K562 (cell line): ENCODE measurements around the gene GDAP2. TPM values are rescaled to one million over a fixed set of nuclear protein-coding genes. Genes with fewer than 3 reads are reported as not detected.

ENCODE experiments used
- ATAC-seq: fragments of 200-7000 bp; cut with Tn5 transposase; 3 replicates; pipeline ENCODE4 v1.9.1; 2020; ENCODE audit warnings: moderate library complexity
- BruUV-seq: library from RNA; stranded (reverse); fragments of 400-500 nt; replicated peaks from 2 replicates; lab custom pipeline; 2021; lab: Mats Ljungman, UMichigan
- CTCF ChIA-PET: fragments of 300-600 bp; formaldehyde crosslinking; extraction: SDS; loops from one replicate; lab custom pipeline; 2021; ENCODE audit warnings: low intra/inter-chr PET ratio; lab: Yijun Ruan, JAX
- POLR2A ChIA-PET: fragments of 300-600, 350-650 bp; sonication (Branson Sonifier 250); formaldehyde crosslinking; extraction: SDS; loops from one replicate; lab custom pipeline; 2021; ENCODE audit warnings: antibody characterized with exemption, inconsistent platforms; lab: Yijun Ruan, JAX
- DNase-seq, 4 experiments: peaks; one replicate each; pipeline versions ENCODE4 v3.0.0 to v3.0.0-alpha.2; 2011 to 2018; ENCODE audit warnings: low spot score in 3 of 4, mixed read lengths in 3 of 4; ENCODE audit errors: extremely low read depth in 1 of 4
- FAIRE-seq: peaks from 2 replicates; lab custom pipeline; 2011; peaks lifted over from hg19 to GRCh38; lab: Jason Lieb, UNC
- H2AFZ ChIP-seq: 2 replicates; pipeline ENCODE4 v1.6.0; 2011; ENCODE audit warnings: low read depth, low read length, control low read depth, inconsistent platforms
- H3K27ac ChIP-seq: fragments of 200-600 bp; 3 replicates; pipeline ENCODE4 v1.8.0; 2011; ENCODE audit warnings: low read depth, mild to moderate bottlenecking, control low read depth, inconsistent platforms, low read length, moderate library complexity, mixed read lengths; ENCODE audit errors: extremely low read depth
- H3K27me3 ChIP-seq, 2 experiments: fragments of 300-600 bp in 1 of 2; 2 replicates in 1 of 2; 3 replicates in 1 of 2; pipeline versions ENCODE4 v1.6.0 to v1.8.0; 2011; ENCODE audit warnings: inconsistent platforms in 2 of 2, low read length in 2 of 2, mild to moderate bottlenecking in 1 of 2, mixed read lengths in 1 of 2, moderate library complexity in 1 of 2; ENCODE audit not compliant: control insufficient read depth in 2 of 2, insufficient read depth in 2 of 2
- H3K36me3 ChIP-seq: fragments of 300-600 bp; 3 replicates; pipeline ENCODE4 v1.8.0; 2011; ENCODE audit warnings: mild to moderate bottlenecking, low read length, inconsistent platforms; ENCODE audit not compliant: control insufficient read depth, insufficient read depth
- H3K4me1 ChIP-seq, 2 experiments: fragments of 200-600 bp in 1 of 2; replicated peaks in 1 of 2; 2 replicates in 1 of 2; 3 replicates in 1 of 2; pipeline versions ENCODE4 v1.5.1 to v1.8.0; 2011; ENCODE audit warnings: inconsistent platforms in 2 of 2, low read length in 2 of 2, mild to moderate bottlenecking in 1 of 2, mixed read lengths in 1 of 2, moderate library complexity in 1 of 2; ENCODE audit not compliant: control insufficient read depth in 2 of 2, insufficient read depth in 2 of 2
- H3K4me2 ChIP-seq: 2 replicates; pipeline ENCODE4 v1.6.1; 2011; ENCODE audit warnings: low read length, control low read depth, inconsistent platforms, mixed read lengths; ENCODE audit not compliant: insufficient read depth
- H3K4me3 ChIP-seq: fragments of 200-600 bp; sonication (generic), shearing (Covaris generic); 2 replicates; pipeline ENCODE4 v1.5.1; 2016; ENCODE audit warnings: control low read depth, inconsistent platforms
- H3K79me2 ChIP-seq: fragments of 200-600 bp; 3 replicates; pipeline ENCODE4 v1.8.0; 2011; ENCODE audit warnings: low read length, inconsistent platforms; ENCODE audit not compliant: control insufficient read depth, insufficient read depth
- H3K9ac ChIP-seq, 2 experiments: 2 replicates each; pipeline versions ENCODE4 v1.6.0 to v1.6.1; 2011; ENCODE audit warnings: low read depth in 2 of 2, low read length in 2 of 2, control low read depth in 1 of 2, inconsistent platforms in 1 of 2, mild to moderate bottlenecking in 1 of 2, mixed read lengths in 1 of 2; ENCODE audit not compliant: insufficient read depth in 1 of 2
- H3K9me1 ChIP-seq: one replicate; pipeline ENCODE4 v1.6.0; 2011; ENCODE audit warnings: inconsistent platforms, mild to moderate bottlenecking, low read length, moderate library complexity; ENCODE audit not compliant: control insufficient read depth, insufficient read depth
- H3K9me3 ChIP-seq: replicated peaks from 2 replicates; pipeline ENCODE4 v1.5.1; 2011; ENCODE audit warnings: low read depth, low read length, inconsistent platforms; ENCODE audit not compliant: control insufficient read depth, insufficient read depth
- H4K20me1 ChIP-seq: replicated peaks from 2 replicates; pipeline ENCODE4 v1.6.1; 2011; ENCODE audit warnings: low read length, inconsistent platforms, mixed read lengths; ENCODE audit not compliant: control insufficient read depth, insufficient read depth
- ARID2 ChIP-seq: fragments of 450-650 bp; IDR thresholded peaks from 2 replicates; pipeline ENCODE4 v1.6.1; 2017; ENCODE audit warnings: antibody characterized with exemption, mild to moderate bottlenecking
- FOXJ3 ChIP-seq: sonication (generic); formaldehyde crosslinking; IDR thresholded peaks from 2 replicates; pipeline ENCODE4 v1.4.0; 2020; ENCODE audit warnings: mild to moderate bottlenecking, missing genetic modification reagents
- MAFF ChIP-seq: IDR thresholded peaks from 2 replicates; pipeline ENCODE4 v1.6.1; 2012; ENCODE audit warnings: low read length, improper control_type of control experiment
- MAFG ChIP-seq: fragments of 450-650 bp; conservative IDR thresholded peaks from 2 replicates; pipeline ENCODE4 v1.6.1; 2016; ENCODE audit warnings: missing genetic modification characterization, missing compliant biosample characterization
- MTF1 ChIP-seq: fragments of 250-450 bp; sonication (Bioruptor Pico); IDR thresholded peaks from 2 replicates; pipeline ENCODE4 v1.9.0; 2021; ENCODE audit warnings: moderate library complexity, mild to moderate bottlenecking, inconsistent platforms, borderline replicate concordance
- NCOA2 ChIP-seq, 2 experiments: fragments of 450-650 bp; IDR thresholded peaks; 2 replicates each; pipeline ENCODE4 v1.6.1; 2018; ENCODE audit warnings: mild to moderate bottlenecking in 2 of 2, moderate library complexity in 1 of 2; ENCODE audit not compliant: partially characterized antibody in 2 of 2
- SMAD1 ChIP-seq: fragments of 150-350 bp; IDR thresholded peaks from 2 replicates; pipeline ENCODE4 v1.6.1; 2014; ENCODE audit warnings: low read length, low read depth; ENCODE audit not compliant: partially characterized antibody
- SRSF1 ChIP-seq: fragments of 200-400 bp; formaldehyde crosslinking; IDR thresholded peaks from 2 replicates; pipeline ENCODE4 v1.6.1; 2017; ENCODE audit warnings: mild to moderate bottlenecking, low read depth, low read length, moderate library complexity
- STAT5A ChIP-seq: IDR thresholded peaks from 2 replicates; pipeline ENCODE4 v1.6.1; 2012; ENCODE audit warnings: low read length, inconsistent platforms, borderline replicate concordance
- ZNF316 ChIP-seq: fragments of 450-650 bp; IDR thresholded peaks from 2 replicates; pipeline ENCODE4 v1.6.1; 2016
- in situ Hi-C: fragments of 300-500 bp; cut with MboI; formaldehyde crosslinking; loops from 4 replicates; pipeline ENCODE4 v1.15.0; 2018; ENCODE audit warnings: inconsistent platforms, mixed read lengths
- intact Hi-C: fragments of 100-400 bp; cut with micrococcal nuclease; formaldehyde crosslinking; loops from 2 replicates; pipeline ENCODE4 v1.14.2; 2022
- polyA plus RNA-seq, 8 experiments: library from polyadenylated mRNA; depleted of rRNA in 4 of 8; stranded (reverse) in 5 of 8; unstranded in 3 of 8; fragments of >200 nt; fragmentation: Nextera tagmentation in 2 of 8; fragmentation: Illumina TruSeq in 1 of 8; extraction: Ambion mirVana in 2 of 8; extraction: Trizol in 1 of 8; gene quantifications; 2 replicates each; pipeline versions ENCODE4 v1.2.1 to v1.2.3, GENCODE V29; 2011 to 2014; ENCODE audit warnings: inconsistent platforms in 1 of 8, missing spikeins in 1 of 8
- total RNA-seq, 7 experiments: library from RNA; depleted of rRNA in 6 of 7; stranded (reverse); fragments of >200 nt in 6 of 7; fragmentation: Illumina TruSeq in 2 of 7; extraction: Trizol in 2 of 7; gene quantifications; 2 replicates each; pipeline versions ENCODE4 v1.2.1 to v1.2.3, GENCODE V29; 2011 to 2021; ENCODE audit warnings: low replicate concordance in 1 of 7
- TF ChIP-seq, protein P1 (sequence below): fragments of 250-450 bp; sonication (Bioruptor Pico); IDR thresholded peaks from 2 replicates; pipeline ENCODE4 v1.8.0; 2021; ENCODE audit warnings: moderate library complexity, mild to moderate bottlenecking, inconsistent platforms
- TF ChIP-seq, protein P2 (sequence below): IDR thresholded peaks from 3 replicates; pipeline ENCODE4 v1.6.1; 2011; ENCODE audit warnings: borderline replicate concordance, mild to moderate bottlenecking, moderate library complexity; ENCODE audit not compliant: insufficient read length; ENCODE audit errors: extremely low read depth
- TF ChIP-seq, protein P3 (sequence below): fragments of 450-650 bp; IDR thresholded peaks from 2 replicates; pipeline ENCODE4 v1.6.1; 2017; ENCODE audit warnings: antibody characterized with exemption, mild to moderate bottlenecking

Gene GDAP2
- total and polyA plus RNA-seq, 9 of the 15 experiments (the other 6 are each of a cell fraction or from before 2014, with no cell fraction given) = 4.1 to 23.1 (median 13.2) TPM

DNA sequence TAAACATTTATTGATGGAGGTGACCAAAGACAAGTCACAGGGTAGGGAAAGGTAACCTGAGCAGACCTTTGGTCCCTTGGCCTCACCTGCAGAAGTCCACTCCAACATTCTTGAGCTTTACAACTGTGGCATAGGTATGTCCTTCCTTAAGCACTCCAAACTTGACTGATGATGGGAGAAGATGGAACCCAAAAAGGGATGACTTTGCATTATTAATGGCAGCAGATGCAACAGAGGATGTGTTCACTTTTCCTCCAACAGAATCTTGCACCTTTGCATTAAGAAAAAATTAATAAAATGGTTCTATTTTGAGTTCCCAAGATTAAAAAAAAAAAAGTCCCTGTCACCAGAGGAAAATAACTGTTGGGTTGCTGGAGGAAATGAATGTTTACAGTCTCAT lies 42.4 kb upstream of the GDAP2 start:
- no peaks in the 10 kb centered on the region for H3K9me1 ChIP-seq
- no peak overlapping the region for H2AFZ ChIP-seq
- H3K27ac ChIP-seq = no peak overlapping the region
- intact Hi-C loops = no loop called here
- H3K9ac ChIP-seq = no peak overlapping the region
- POLR2A ChIA-PET = interaction anchor here (0.7 kb wide), 1 partner anchor 409 kb away, joined by 3 read pairs; no protein-coding TSS in a partner anchor
- FAIRE-seq (no peak), DNase-seq (no peak), ATAC-seq (no peak)
- no peaks in the 10 kb centered on the region for H3K9me3 ChIP-seq
- CTCF ChIA-PET = no interaction called here
- no peak overlapping the region for H3K4me2 ChIP-seq
- BruUV-seq = no TSS peak
- no peak overlapping the region for H3K4me3 ChIP-seq
- TF ChIP-seq, protein P1, sequence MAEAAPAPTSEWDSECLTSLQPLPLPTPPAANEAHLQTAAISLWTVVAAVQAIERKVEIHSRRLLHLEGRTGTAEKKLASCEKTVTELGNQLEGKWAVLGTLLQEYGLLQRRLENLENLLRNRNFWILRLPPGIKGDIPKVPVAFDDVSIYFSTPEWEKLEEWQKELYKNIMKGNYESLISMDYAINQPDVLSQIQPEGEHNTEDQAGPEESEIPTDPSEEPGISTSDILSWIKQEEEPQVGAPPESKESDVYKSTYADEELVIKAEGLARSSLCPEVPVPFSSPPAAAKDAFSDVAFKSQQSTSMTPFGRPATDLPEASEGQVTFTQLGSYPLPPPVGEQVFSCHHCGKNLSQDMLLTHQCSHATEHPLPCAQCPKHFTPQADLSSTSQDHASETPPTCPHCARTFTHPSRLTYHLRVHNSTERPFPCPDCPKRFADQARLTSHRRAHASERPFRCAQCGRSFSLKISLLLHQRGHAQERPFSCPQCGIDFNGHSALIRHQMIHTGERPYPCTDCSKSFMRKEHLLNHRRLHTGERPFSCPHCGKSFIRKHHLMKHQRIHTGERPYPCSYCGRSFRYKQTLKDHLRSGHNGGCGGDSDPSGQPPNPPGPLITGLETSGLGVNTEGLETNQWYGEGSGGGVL (CRISPR knock-in tag) = no peak
- TF ChIP-seq MAFF (peak; percentile 30; the same call in 1 of the 2 replicates), STAT5A (no peak), NCOA2 (IDR thresholded peaks at IDR 0.05; ENCODE audit: partially characterized antibody in 2 of 2) (no peak), ARID2 (no peak), MTF1 (no peak), SRSF1 (no peak), ZNF316 (peak; percentile 70), MAFG (peak; percentile 73), SMAD1 (no peak), FOXJ3 (CRISPR knock-in tag) (no peak)
- TF ChIP-seq, protein P2, sequence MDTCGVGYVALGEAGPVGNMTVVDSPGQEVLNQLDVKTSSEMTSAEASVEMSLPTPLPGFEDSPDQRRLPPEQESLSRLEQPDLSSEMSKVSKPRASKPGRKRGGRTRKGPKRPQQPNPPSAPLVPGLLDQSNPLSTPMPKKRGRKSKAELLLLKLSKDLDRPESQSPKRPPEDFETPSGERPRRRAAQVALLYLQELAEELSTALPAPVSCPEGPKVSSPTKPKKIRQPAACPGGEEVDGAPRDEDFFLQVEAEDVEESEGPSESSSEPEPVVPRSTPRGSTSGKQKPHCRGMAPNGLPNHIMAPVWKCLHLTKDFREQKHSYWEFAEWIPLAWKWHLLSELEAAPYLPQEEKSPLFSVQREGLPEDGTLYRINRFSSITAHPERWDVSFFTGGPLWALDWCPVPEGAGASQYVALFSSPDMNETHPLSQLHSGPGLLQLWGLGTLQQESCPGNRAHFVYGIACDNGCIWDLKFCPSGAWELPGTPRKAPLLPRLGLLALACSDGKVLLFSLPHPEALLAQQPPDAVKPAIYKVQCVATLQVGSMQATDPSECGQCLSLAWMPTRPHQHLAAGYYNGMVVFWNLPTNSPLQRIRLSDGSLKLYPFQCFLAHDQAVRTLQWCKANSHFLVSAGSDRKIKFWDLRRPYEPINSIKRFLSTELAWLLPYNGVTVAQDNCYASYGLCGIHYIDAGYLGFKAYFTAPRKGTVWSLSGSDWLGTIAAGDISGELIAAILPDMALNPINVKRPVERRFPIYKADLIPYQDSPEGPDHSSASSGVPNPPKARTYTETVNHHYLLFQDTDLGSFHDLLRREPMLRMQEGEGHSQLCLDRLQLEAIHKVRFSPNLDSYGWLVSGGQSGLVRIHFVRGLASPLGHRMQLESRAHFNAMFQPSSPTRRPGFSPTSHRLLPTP = no peak
- TF ChIP-seq, protein P3, sequence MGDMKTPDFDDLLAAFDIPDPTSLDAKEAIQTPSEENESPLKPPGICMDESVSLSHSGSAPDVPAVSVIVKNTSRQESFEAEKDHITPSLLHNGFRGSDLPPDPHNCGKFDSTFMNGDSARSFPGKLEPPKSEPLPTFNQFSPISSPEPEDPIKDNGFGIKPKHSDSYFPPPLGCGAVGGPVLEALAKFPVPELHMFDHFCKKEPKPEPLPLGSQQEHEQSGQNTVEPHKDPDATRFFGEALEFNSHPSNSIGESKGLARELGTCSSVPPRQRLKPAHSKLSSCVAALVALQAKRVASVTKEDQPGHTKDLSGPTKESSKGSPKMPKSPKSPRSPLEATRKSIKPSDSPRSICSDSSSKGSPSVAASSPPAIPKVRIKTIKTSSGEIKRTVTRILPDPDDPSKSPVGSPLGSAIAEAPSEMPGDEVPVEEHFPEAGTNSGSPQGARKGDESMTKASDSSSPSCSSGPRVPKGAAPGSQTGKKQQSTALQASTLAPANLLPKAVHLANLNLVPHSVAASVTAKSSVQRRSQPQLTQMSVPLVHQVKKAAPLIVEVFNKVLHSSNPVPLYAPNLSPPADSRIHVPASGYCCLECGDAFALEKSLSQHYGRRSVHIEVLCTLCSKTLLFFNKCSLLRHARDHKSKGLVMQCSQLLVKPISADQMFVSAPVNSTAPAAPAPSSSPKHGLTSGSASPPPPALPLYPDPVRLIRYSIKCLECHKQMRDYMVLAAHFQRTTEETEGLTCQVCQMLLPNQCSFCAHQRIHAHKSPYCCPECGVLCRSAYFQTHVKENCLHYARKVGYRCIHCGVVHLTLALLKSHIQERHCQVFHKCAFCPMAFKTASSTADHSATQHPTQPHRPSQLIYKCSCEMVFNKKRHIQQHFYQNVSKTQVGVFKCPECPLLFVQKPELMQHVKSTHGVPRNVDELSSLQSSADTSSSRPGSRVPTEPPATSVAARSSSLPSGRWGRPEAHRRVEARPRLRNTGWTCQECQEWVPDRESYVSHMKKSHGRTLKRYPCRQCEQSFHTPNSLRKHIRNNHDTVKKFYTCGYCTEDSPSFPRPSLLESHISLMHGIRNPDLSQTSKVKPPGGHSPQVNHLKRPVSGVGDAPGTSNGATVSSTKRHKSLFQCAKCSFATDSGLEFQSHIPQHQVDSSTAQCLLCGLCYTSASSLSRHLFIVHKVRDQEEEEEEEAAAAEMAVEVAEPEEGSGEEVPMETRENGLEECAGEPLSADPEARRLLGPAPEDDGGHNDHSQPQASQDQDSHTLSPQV = no peak
- H3K27me3 ChIP-seq = peaks cover 0 to 4% of the 10 kb centered on the region in 2 experiments; a peak in 3 of 5 replicates
- no peaks in the 10 kb centered on the region for H3K79me2 ChIP-seq
- H4K20me1 ChIP-seq = no peaks in the 10 kb centered on the region
- no peaks in the 10 kb centered on the region for H3K36me3 ChIP-seq
- H3K4me1 ChIP-seq = no peaks in the 10 kb centered on the region
- in situ Hi-C loops = no loop called here
